ENCODE measurements around the gene DHX29. TPM values are rescaled to one million over a fixed set of nuclear protein-coding genes. Genes with fewer than 3 reads are reported as not detected.

Gene DHX29
- 28.4 and 28.7 TPM in 2 replicates for total RNA-seq (2014; rRNA removed; shearing (Covaris generic))

GRCh38 chr5:55307383-55308253 is at the start of gene DHX29, which contains the start of gene MTREX:
Gene DHX29, minus strand, starts transcription at chr5:55307694. Its CDS starts 121 bp downstream, at chr5:55307573.
Gene MTREX, plus strand, starts transcription at chr5:55307989. Its CDS starts 25 bp downstream, at chr5:55308014.
- no peaks in the 10 kb centered on the region for H3K27me3 ChIP-seq (ENCODE audit: control insufficient read depth, insufficient read depth, low read length)
- peak within 1 kb of the TSS; percentile 96 for H3K4me3 ChIP-seq (ENCODE audit: insufficient read depth, low read depth, low read length)
- DNase-seq, result peak; percentile 93
- H3K36me3 ChIP-seq (replicated peaks; ENCODE audit: control insufficient read depth, insufficient read depth, low read length), result no peaks in the 10 kb centered on the region

GRCh38 chr5:55356896-55357295 is 49.4 kb upstream of the DHX29 start:
- Histone ChIP-seq H3K36me3 (replicated peaks; ENCODE audit: control insufficient read depth, insufficient read depth, low read length) (peaks cover 22% of the 10 kb centered on the region), H3K27me3 (ENCODE audit: control insufficient read depth, insufficient read depth, low read length) (no peaks in the 10 kb centered on the region), H3K4me3 (ENCODE audit: insufficient read depth, low read depth, low read length) (no peak overlapping the region)
- no peak for DNase-seq

- Histone ChIP-seq H3K4me3 (ENCODE audit: insufficient read depth, low read depth, low read length) (no peak overlapping the region), H3K27me3 (ENCODE audit: control insufficient read depth, insufficient read depth, low read length) (no peaks in the 10 kb centered on the region), H3K36me3 (replicated peaks; ENCODE audit: control insufficient read depth, insufficient read depth, low read length) (peaks cover 26% of the 10 kb centered on the region)
- DNase-seq, result no peak
Measured at GRCh38 chr5:55350754-55351153, 43.3 kb upstream of the DHX29 start.

GRCh38 chr5:55347786-55348185 is 40.3 kb upstream of the DHX29 start:
- Histone ChIP-seq H3K36me3 (replicated peaks; ENCODE audit: control insufficient read depth, insufficient read depth, low read length) (peaks cover 18% of the 10 kb centered on the region), H3K4me3 (ENCODE audit: insufficient read depth, low read depth, low read length) (no peak overlapping the region), H3K27me3 (ENCODE audit: control insufficient read depth, insufficient read depth, low read length) (no peaks in the 10 kb centered on the region)
- DNase-seq, result no peak

- Histone ChIP-seq H3K27me3 (ENCODE audit: control insufficient read depth, insufficient read depth, low read length) (no peaks in the 10 kb centered on the region), H3K36me3 (replicated peaks; ENCODE audit: control insufficient read depth, insufficient read depth, low read length) (peaks cover 20% of the 10 kb centered on the region), H3K4me3 (ENCODE audit: insufficient read depth, low read depth, low read length) (no peak overlapping the region)
- DNase-seq, result no peak
Measured at GRCh38 chr5:55345327-55345726, 37.8 kb upstream of the DHX29 start.

GRCh38 chr5:55344392-55344992 is 37.0 kb upstream of the DHX29 start:
- Histone ChIP-seq H3K4me3 (ENCODE audit: insufficient read depth, low read depth, low read length) (no peak overlapping the region), H3K36me3 (replicated peaks; ENCODE audit: control insufficient read depth, insufficient read depth, low read length) (peaks cover 20% of the 10 kb centered on the region), H3K27me3 (ENCODE audit: control insufficient read depth, insufficient read depth, low read length) (no peaks in the 10 kb centered on the region)
- DNase-seq, result peak; percentile 20

GRCh38 chr5:55343609-55344008 is 36.1 kb upstream of the DHX29 start:
- no peaks in the 10 kb centered on the region for H3K27me3 ChIP-seq (ENCODE audit: control insufficient read depth, insufficient read depth, low read length)
- DNase-seq, result no peak
- H3K36me3 ChIP-seq (replicated peaks; ENCODE audit: control insufficient read depth, insufficient read depth, low read length), result peaks cover 20% of the 10 kb centered on the region
- no peak overlapping the region for H3K4me3 ChIP-seq (ENCODE audit: insufficient read depth, low read depth, low read length)

- Histone ChIP-seq H3K36me3 (replicated peaks; ENCODE audit: control insufficient read depth, insufficient read depth, low read length) (peaks cover 19% of the 10 kb centered on the region), H3K27me3 (ENCODE audit: control insufficient read depth, insufficient read depth, low read length) (no peaks in the 10 kb centered on the region), H3K4me3 (ENCODE audit: insufficient read depth, low read depth, low read length) (no peak overlapping the region)
- no peak for DNase-seq
Measured at GRCh38 chr5:55343107-55343506, 35.6 kb upstream of the DHX29 start.

GRCh38 chr5:55338810-55339243 is 31.3 kb upstream of the DHX29 start:
- Histone ChIP-seq H3K4me3 (ENCODE audit: insufficient read depth, low read depth, low read length) (no peak overlapping the region), H3K36me3 (replicated peaks; ENCODE audit: control insufficient read depth, insufficient read depth, low read length) (peaks cover 2% of the 10 kb centered on the region; the same call in 1 of the 2 replicates), H3K27me3 (ENCODE audit: control insufficient read depth, insufficient read depth, low read length) (no peaks in the 10 kb centered on the region)
- DNase-seq, result no peak

GRCh38 chr5:55338092-55338613 is 30.7 kb upstream of the DHX29 start:
- H3K4me3 ChIP-seq (ENCODE audit: insufficient read depth, low read depth, low read length), result no peak overlapping the region
- H3K36me3 ChIP-seq (replicated peaks; ENCODE audit: control insufficient read depth, insufficient read depth, low read length), result peaks cover 2% of the 10 kb centered on the region
- H3K27me3 ChIP-seq (ENCODE audit: control insufficient read depth, insufficient read depth, low read length), result no peaks in the 10 kb centered on the region
- no peak for DNase-seq

GRCh38 chr5:55333811-55334210 is 26.3 kb upstream of the DHX29 start:
- H3K36me3 ChIP-seq (replicated peaks; ENCODE audit: control insufficient read depth, insufficient read depth, low read length), result no peaks in the 10 kb centered on the region; the same call in none of the 2 replicates
- no peak overlapping the region for H3K4me3 ChIP-seq (ENCODE audit: insufficient read depth, low read depth, low read length)
- no peaks in the 10 kb centered on the region for H3K27me3 ChIP-seq (ENCODE audit: control insufficient read depth, insufficient read depth, low read length)
- DNase-seq, result no peak

- Histone ChIP-seq H3K4me3 (ENCODE audit: insufficient read depth, low read depth, low read length) (no peak overlapping the region), H3K27me3 (ENCODE audit: control insufficient read depth, insufficient read depth, low read length) (no peaks in the 10 kb centered on the region), H3K36me3 (replicated peaks; ENCODE audit: control insufficient read depth, insufficient read depth, low read length) (peaks cover 1% of the 10 kb centered on the region)
- DNase-seq, result no peak
Measured at GRCh38 chr5:55333017-55333416, 25.5 kb upstream of the DHX29 start.

- no peak for DNase-seq
- H3K4me3 ChIP-seq (ENCODE audit: insufficient read depth, low read depth, low read length), result no peak overlapping the region
- H3K36me3 ChIP-seq (replicated peaks; ENCODE audit: control insufficient read depth, insufficient read depth, low read length), result peaks cover 3% of the 10 kb centered on the region
- no peaks in the 10 kb centered on the region for H3K27me3 ChIP-seq (ENCODE audit: control insufficient read depth, insufficient read depth, low read length)
Measured at GRCh38 chr5:55331321-55331720, 23.8 kb upstream of the DHX29 start.

- H3K36me3 ChIP-seq (replicated peaks; ENCODE audit: control insufficient read depth, insufficient read depth, low read length), result peaks cover 6% of the 10 kb centered on the region
- no peak for DNase-seq
- no peaks in the 10 kb centered on the region for H3K27me3 ChIP-seq (ENCODE audit: control insufficient read depth, insufficient read depth, low read length)
- H3K4me3 ChIP-seq (ENCODE audit: insufficient read depth, low read depth, low read length), result no peak overlapping the region
Measured at GRCh38 chr5:55327281-55327680, 19.8 kb upstream of the DHX29 start.

- Histone ChIP-seq H3K27me3 (ENCODE audit: control insufficient read depth, insufficient read depth, low read length) (no peaks in the 10 kb centered on the region), H3K36me3 (replicated peaks; ENCODE audit: control insufficient read depth, insufficient read depth, low read length) (peaks cover 6% of the 10 kb centered on the region), H3K4me3 (ENCODE audit: insufficient read depth, low read depth, low read length) (no peak overlapping the region)
- no peak for DNase-seq
Measured at GRCh38 chr5:55325621-55326020, 18.1 kb upstream of the DHX29 start.
